ENCODE data around the gene PROM1.

The PROM1 gene

GRCh38 chr4:16062601-16063000 lies 21.2 kb downstream of the PROM1 start:
- DNase-seq (ENCODE audit: low read depth): no peak

- DNase-seq (ENCODE audit: low read depth): no peak
These were observed 27.0 kb downstream of the PROM1 start for GRCh38 chr4:16056681-16057385.

GRCh38 chr4:16055873-16056272 lies 27.9 kb downstream of the PROM1 start:
- DNase-seq (ENCODE audit: low read depth): no peak

GRCh38 chr4:16055471-16055870 lies 28.4 kb downstream of the PROM1 start:
- DNase-seq (ENCODE audit: low read depth): no peak

GRCh38 chr4:16052939-16053338 lies 30.9 kb downstream of the PROM1 start:
- no peak for DNase-seq (ENCODE audit: low read depth)

GRCh38 chr4:16051980-16052379 lies 31.8 kb downstream of the PROM1 start:
- DNase-seq (ENCODE audit: low read depth): no peak

- DNase-seq (ENCODE audit: low read depth): no peak
These were observed 32.7 kb downstream of the PROM1 start for GRCh38 chr4:16051132-16051531.

- no peak for DNase-seq (ENCODE audit: low read depth)
These were observed 33.2 kb downstream of the PROM1 start for GRCh38 chr4:16050669-16051068.

- DNase-seq (ENCODE audit: low read depth): no peak
These were observed 35.0 kb downstream of the PROM1 start for GRCh38 chr4:16048619-16049419.

- DNase-seq (ENCODE audit: low read depth): no peak
These were observed 38.1 kb downstream of the PROM1 start for GRCh38 chr4:16045687-16046086.

GRCh38 chr4:16043642-16044498 lies 40.0 kb downstream of the PROM1 start:
- DNase-seq (ENCODE audit: low read depth): no peak

GRCh38 chr4:16039139-16039538 lies 44.7 kb downstream of the PROM1 start:
- DNase-seq (ENCODE audit: low read depth): no peak

- DNase-seq (ENCODE audit: low read depth): no peak
These were observed 45.9 kb downstream of the PROM1 start for GRCh38 chr4:16037901-16038300.

GRCh38 chr4:16035843-16036242 lies 48.0 kb downstream of the PROM1 start:
- DNase-seq (ENCODE audit: low read depth): no peak

GRCh38 chr4:16034010-16034748 lies 49.6 kb downstream of the PROM1 start:
- no peak for DNase-seq (ENCODE audit: low read depth)

GRCh38 chr4:16032396-16032770 lies 51.4 kb downstream of the PROM1 start:
- no peak for DNase-seq (ENCODE audit: low read depth)

- DNase-seq (ENCODE audit: low read depth): no peak
These were observed 52.1 kb downstream of the PROM1 start for GRCh38 chr4:16031546-16032395.

GRCh38 chr4:16029886-16030285 lies 53.9 kb downstream of the PROM1 start:
- no peak for DNase-seq (ENCODE audit: low read depth)

GRCh38 chr4:16029262-16029661 lies 54.6 kb downstream of the PROM1 start:
- DNase-seq (ENCODE audit: low read depth): no peak

- no peak for DNase-seq (ENCODE audit: low read depth)
These were observed 56.2 kb downstream of the PROM1 start for GRCh38 chr4:16027626-16028025.

GRCh38 chr4:16027114-16027513 lies 56.7 kb downstream of the PROM1 start:
- DNase-seq (ENCODE audit: low read depth): no peak

Data from stimulated activated CD8-positive, alpha-beta memory T cell treated with anti-CD3 and anti-CD28 coated beads, Interleukin-12 subunit alpha, Interleukin-12 subunit beta, amount 100 ng/mL, for 4 hours (primary cell).